Body of pancreas (tissue), 4 donors: ENCODE data around the gene HES7. TPM values are rescaled to one million over a fixed set of nuclear protein-coding genes. Genes with fewer than 3 reads are reported as not detected.

Source experiments
- ATAC-seq: fragments of 150-250 bp; one replicate; pipeline ENCODE4 v1.9.1; 2016
- DNase-seq, 4 donors: peaks; one replicate each; pipeline ENCODE4 v3.0.0-alpha.2; 2019
- H3K27ac ChIP-seq, 4 donors: fragments of 200-600 bp; sonication (generic); 1 replicate in 3 of 4; 2 replicates in 1 of 4; pipeline versions ENCODE4 v1.5.1 to v1.6.1; 2016 to 2019; ENCODE audit warnings: mild to moderate bottlenecking in 1 of 4, mixed read lengths in 1 of 4, moderate library complexity in 1 of 4
- H3K27me3 ChIP-seq, 2 donors: fragments of 200-600 bp; sonication (generic); one replicate each; pipeline ENCODE4 v1.6.0; 2016; ENCODE audit warnings: mild to moderate bottlenecking in 1 of 2
- H3K36me3 ChIP-seq, 2 donors: fragments of 200-600 bp; sonication (generic); replicated peaks in 1 of 2; 2 replicates each; pipeline ENCODE4 v1.5.1; 2016; ENCODE audit warnings: low read depth in 2 of 2; ENCODE audit not compliant: insufficient read depth in 1 of 2
- H3K4me1 ChIP-seq: fragments of 200-600 bp; sonication (generic); one replicate; pipeline ENCODE4 v1.6.0; 2016
- H3K4me3 ChIP-seq, 2 donors: fragments of 200-600 bp; sonication (generic); 1 replicate in 1 of 2; 2 replicates in 1 of 2; pipeline ENCODE4 v1.5.1; 2016 to 2019
- H3K9me3 ChIP-seq, 3 donors: fragments of 200-600 bp; sonication (generic); 1 replicate in 2 of 3; 2 replicates in 1 of 3; pipeline ENCODE4 v1.5.1; 2016
- CTCF ChIP-seq, 7 experiments: fragments of 450-650 bp in 4 of 7; fragments of 200-600 bp in 3 of 7; sonication (generic) in 3 of 7; IDR thresholded peaks; one replicate each; pipeline ENCODE4 v1.5.1; 2016 to 2019; ENCODE audit warnings: antibody characterized with exemption in 7 of 7
- POLR2A ChIP-seq, 3 donors: fragments of 450-650 bp; IDR thresholded peaks; one replicate each; pipeline ENCODE4 v1.6.1; 2016; ENCODE audit warnings: antibody characterized with exemption in 3 of 3, mild to moderate bottlenecking in 2 of 3
- WGBS, 2 donors: methylation state at CpG; one replicate each; pipeline ENCODE4 v1.1.5; 2017; 5-methylcytosine and 5-hydroxymethylcytosine counted together
- intact Hi-C: fragments of 100-400 bp; cut with DNase I; formaldehyde crosslinking; loops from one replicate; pipeline ENCODE4 v1.15.1; 2023
- total RNA-seq, 2 donors: library from RNA; depleted of rRNA; stranded (reverse); fragments of >200 nt; gene quantifications; one replicate each; pipeline ENCODE4 v1.1.0, GENCODE V29; 2016

The HES7 gene
- total RNA-seq, 2 donors from 2014 or later = not detected

GRCh38 chr17:8164815-8165131 is 40.9 kb upstream of the HES7 start:
- H3K4me3 ChIP-seq = no peak overlapping the region
- ATAC-seq (no peak), DNase-seq (peak in 1 of 4 donors; percentile 12)
- peaks cover 32% of the 10 kb centered on the region for H3K4me1 ChIP-seq
- TF ChIP-seq POLR2A (IDR thresholded peaks at IDR 0.05) (no peak), CTCF (IDR thresholded peaks at IDR 0.05) (no peak)
- no peaks in the 10 kb centered on the region for H3K9me3 ChIP-seq
- H3K27ac ChIP-seq = peak overlapping the region; percentile 41 to 99 (median 99)
- no peaks in the 10 kb centered on the region for H3K27me3 ChIP-seq
- H3K36me3 ChIP-seq = no peaks in the 10 kb centered on the region
- intact Hi-C loops = no loop called here
- 59 to 64% methylated on average over 5 to 6 of the region's 6 CpGs for WGBS, 2 donors

GRCh38 chr17:8163978-8164814 is 40.3 kb upstream of the HES7 start:
- intact Hi-C loops = no loop called here
- Histone ChIP-seq H3K27me3 (no peaks in the 10 kb centered on the region), H3K27ac (peak overlapping the region; percentile 41 to 99 (median 99)), H3K4me1 (peaks cover 38% of the 10 kb centered on the region), H3K36me3 (no peaks in the 10 kb centered on the region), H3K4me3 (no peak overlapping the region), H3K9me3 (no peaks in the 10 kb centered on the region)
- peak in 3 of 4 donors; percentile 70 to 81 (median 73) for DNase-seq
- peak in 1 of 3 donors; percentile 25 for TF ChIP-seq POLR2A (IDR thresholded peaks at IDR 0.05)
- no peak for TF ChIP-seq CTCF (IDR thresholded peaks at IDR 0.05)
- ATAC-seq = no peak
- 17 to 27% methylated on average over 7 to 13 of the region's 13 CpGs for WGBS, 2 donors

GRCh38 chr17:8162997-8163977 is 39.4 kb upstream of the HES7 start:
- peak in 2 of 3 donors; percentile 6 to 35 for TF ChIP-seq POLR2A (IDR thresholded peaks at IDR 0.05)
- no peak for TF ChIP-seq CTCF (IDR thresholded peaks at IDR 0.05)
- DNase-seq (peak in 3 of 4 donors; percentile 49 to 51 (median 50)), ATAC-seq (peak; percentile 32)
- H3K4me3 ChIP-seq = no peak overlapping the region
- H3K27me3 ChIP-seq = no peaks in the 10 kb centered on the region
- peaks cover 47% of the 10 kb centered on the region for H3K4me1 ChIP-seq
- H3K27ac ChIP-seq = peak overlapping the region; percentile 90 to 99 (median 99)
- intact Hi-C loops = no loop called here
- H3K9me3 ChIP-seq = no peaks in the 10 kb centered on the region
- WGBS, 2 donors = 17 to 53% methylated on average over 15 to 33 of the region's 55 CpGs
- no peaks in the 10 kb centered on the region for H3K36me3 ChIP-seq

- H3K4me1 ChIP-seq = peaks cover 52% of the 10 kb centered on the region
- H3K27me3 ChIP-seq = no peaks in the 10 kb centered on the region
- peak; percentile 50 to 76 (median 74) for TF ChIP-seq POLR2A (IDR thresholded peaks at IDR 0.05)
- peak in 4 of 7 experiments; percentile 19 to 35 (median 34) for TF ChIP-seq CTCF (IDR thresholded peaks at IDR 0.05)
- 0% methylated on average over 3 to 59 of the region's 75 CpGs for WGBS, 2 donors
- H3K4me3 ChIP-seq = peak within 1 kb of the TSS; percentile 72 to 85
- ATAC-seq (peak; percentile 78), DNase-seq (peak; percentile 78 to 85 (median 82))
- no peaks in the 10 kb centered on the region for H3K36me3 ChIP-seq
- no peaks in the 10 kb centered on the region for H3K9me3 ChIP-seq
- intact Hi-C loops = no loop called here
- peak within 1 kb of the TSS; percentile 90 to 99 (median 99) for H3K27ac ChIP-seq
These were observed 38.5 kb upstream of the HES7 start, which contains the start of gene VAMP2 for GRCh38 chr17:8162233-8162996. Gene VAMP2 (minus strand): TSS chr17:8162948. CDS start chr17:8162879, 69 bp downstream.
